ENCODE results near the gene VPS29. TPM values are rescaled to one million over a fixed set of nuclear protein-coding genes. Genes with fewer than 3 reads are reported as not detected.
A peak's percentile ranks its signal among the peaks of the same experiment; 100 is the strongest.
"Not testable (repeated sequence)": the region's sequence is repeated elsewhere in the genome, so short reads cannot be mapped to it uniquely, and the experiment has no call there.

Gene VPS29
- polyA plus RNA-seq, 1 donor (not counting 4 experiments of a cell fraction or from before 2014, with no cell fraction given) = 219 TPM

GRCh38 chr12:110467847-110468213 is 34.1 kb downstream of the VPS29 start:
- FAIRE-seq (no peak), DNase-seq (ENCODE audit: low read depth, low spot score) (no peak)
- Histone ChIP-seq H2AFZ (ENCODE audit: control insufficient read depth, low read length) (peak overlapping the region; percentile 80), H3K4me1 (ENCODE audit: control insufficient read depth, extremely low read depth, insufficient read depth, low read length) (peaks cover 10% of the 10 kb centered on the region), H3K9ac (ENCODE audit: control insufficient read depth, extremely low read depth, insufficient read depth, low read length) (peak overlapping the region; percentile 85), H3K4me3 (ENCODE audit: control insufficient read depth in 2 of 3, extremely low read depth in 1 of 3, insufficient read depth in 2 of 3, low read depth in 1 of 3, low read length in 3 of 3) (peak overlapping the region; percentile 51 to 79 (median 73)), H3K9me1 (ENCODE audit: control insufficient read depth, extremely low read depth, insufficient read depth, low read length) (no peaks in the 10 kb centered on the region), H4K20me1 (ENCODE audit: control insufficient read depth, extremely low read depth, insufficient read depth, low read length) (no peaks in the 10 kb centered on the region), H3K27me3 (ENCODE audit: control insufficient read depth, extremely low read depth, insufficient read depth, low read length) (no peaks in the 10 kb centered on the region), H3K27ac (ENCODE audit: control insufficient read depth, insufficient read depth, low read length) (peak overlapping the region; percentile 88), H3K9me3 (ENCODE audit: control insufficient read depth, low read depth, low read length) (no peaks in the 10 kb centered on the region), H3K79me2 (ENCODE audit: control insufficient read depth, insufficient read depth, low read length) (peaks cover 21% of the 10 kb centered on the region), H3K36me3 (ENCODE audit: control insufficient read depth in 2 of 2, extremely low read depth in 1 of 2, insufficient read depth in 2 of 2, low read length in 2 of 2) (peaks cover 3 to 8% of the 10 kb centered on the region in 2 experiments), H3K4me2 (ENCODE audit: control insufficient read depth, extremely low read depth, insufficient read depth, low read depth, low read length) (peak overlapping the region; percentile 98)
- dilution Hi-C loops (cut with MboI; ENCODE audit: extremely low pct_ligation_motif_present, low sequenced_read_pairs) = no loop called here
- no peak for TF ChIP-seq CTCF (optimal IDR thresholded peaks at IDR 0.05 in 1 of 3, IDR thresholded peaks at IDR 0.05 in 1 of 3, conservative IDR thresholded peaks at IDR 0.05 in 1 of 3; ENCODE audit: extremely low read depth in 1 of 3, insufficient read depth in 2 of 3, low read length in 3 of 3)
- TF ChIP-seq EZH2 (IDR thresholded peaks at IDR 0.05; ENCODE audit: low read length) = no peak

GRCh38 chr12:110466791-110467190 is 35.1 kb downstream of the VPS29 start:
- Histone ChIP-seq H3K9me1 (ENCODE audit: control insufficient read depth, extremely low read depth, insufficient read depth, low read length) (no peaks in the 10 kb centered on the region), H3K79me2 (ENCODE audit: control insufficient read depth, insufficient read depth, low read length) (peaks cover 23% of the 10 kb centered on the region), H3K27ac (ENCODE audit: control insufficient read depth, insufficient read depth, low read length) (peak overlapping the region; percentile 88), H3K4me2 (ENCODE audit: control insufficient read depth, extremely low read depth, insufficient read depth, low read depth, low read length) (peak overlapping the region; percentile 98), H3K9ac (ENCODE audit: control insufficient read depth, extremely low read depth, insufficient read depth, low read length) (peak overlapping the region; percentile 85), H3K4me3 (ENCODE audit: control insufficient read depth in 2 of 3, extremely low read depth in 1 of 3, insufficient read depth in 2 of 3, low read depth in 1 of 3, low read length in 3 of 3) (peak overlapping the region; percentile 51 to 79 (median 73)), H3K36me3 (ENCODE audit: control insufficient read depth in 2 of 2, extremely low read depth in 1 of 2, insufficient read depth in 2 of 2, low read length in 2 of 2) (peaks cover 3 to 8% of the 10 kb centered on the region in 2 experiments), H3K27me3 (ENCODE audit: control insufficient read depth, extremely low read depth, insufficient read depth, low read length) (no peaks in the 10 kb centered on the region), H4K20me1 (ENCODE audit: control insufficient read depth, extremely low read depth, insufficient read depth, low read length) (no peaks in the 10 kb centered on the region), H3K4me1 (ENCODE audit: control insufficient read depth, extremely low read depth, insufficient read depth, low read length) (peaks cover 10% of the 10 kb centered on the region), H3K9me3 (ENCODE audit: control insufficient read depth, low read depth, low read length) (no peaks in the 10 kb centered on the region), H2AFZ (ENCODE audit: control insufficient read depth, low read length) (peak overlapping the region; percentile 30)
- TF ChIP-seq CTCF (optimal IDR thresholded peaks at IDR 0.05 in 1 of 3, IDR thresholded peaks at IDR 0.05 in 1 of 3, conservative IDR thresholded peaks at IDR 0.05 in 1 of 3; ENCODE audit: extremely low read depth in 1 of 3, insufficient read depth in 2 of 3, low read length in 3 of 3) (no peak), EZH2 (IDR thresholded peaks at IDR 0.05; ENCODE audit: low read length) (no peak)
- dilution Hi-C loops (cut with MboI; ENCODE audit: extremely low pct_ligation_motif_present, low sequenced_read_pairs) = no loop called here
- FAIRE-seq (no peak), DNase-seq (ENCODE audit: low read depth, low spot score) (no peak)

GRCh38 chr12:110465765-110466164 is 36.1 kb downstream of the VPS29 start:
- H3K4me3 ChIP-seq (ENCODE audit: control insufficient read depth in 2 of 3, extremely low read depth in 1 of 3, insufficient read depth in 2 of 3, low read depth in 1 of 3, low read length in 3 of 3); dilution Hi-C loops (cut with MboI; ENCODE audit: extremely low pct_ligation_motif_present, low sequenced_read_pairs); H3K9ac ChIP-seq (ENCODE audit: control insufficient read depth, extremely low read depth, insufficient read depth, low read length): not testable (repeated sequence)

More at GRCh38 chr12:110465765-110466164, 36.1 kb downstream of the VPS29 start:
- DNase-seq (ENCODE audit: low read depth, low spot score); H3K9me3 ChIP-seq (ENCODE audit: control insufficient read depth, low read depth, low read length); H3K36me3 ChIP-seq (ENCODE audit: control insufficient read depth in 2 of 2, extremely low read depth in 1 of 2, insufficient read depth in 2 of 2, low read length in 2 of 2); H2AFZ ChIP-seq (ENCODE audit: control insufficient read depth, low read length); H3K27ac ChIP-seq (ENCODE audit: control insufficient read depth, insufficient read depth, low read length); H3K27me3 ChIP-seq (ENCODE audit: control insufficient read depth, extremely low read depth, insufficient read depth, low read length); H3K9me1 ChIP-seq (ENCODE audit: control insufficient read depth, extremely low read depth, insufficient read depth, low read length); H3K4me2 ChIP-seq (ENCODE audit: control insufficient read depth, extremely low read depth, insufficient read depth, low read depth, low read length); FAIRE-seq; H4K20me1 ChIP-seq (ENCODE audit: control insufficient read depth, extremely low read depth, insufficient read depth, low read length): not testable (repeated sequence)
- Histone ChIP-seq H3K4me1 (ENCODE audit: control insufficient read depth, extremely low read depth, insufficient read depth, low read length) (peaks cover 10% of the 10 kb centered on the region), H3K79me2 (ENCODE audit: control insufficient read depth, insufficient read depth, low read length) (peaks cover 24% of the 10 kb centered on the region)

All from keratinocyte (primary cell).